HG03558 (cell line): ENCODE data around the gene TICRR.

ENCODE experiments used
- ATAC-seq: cut with Tn5 transposase; IDR thresholded peaks from one replicate; pipeline ENCODE4 v1.9.1; 2021; ENCODE audit warnings: moderate number of reproducible peaks; ENCODE audit not compliant: unreplicated experiment; ENCODE audit errors: extremely low read depth

TICRR gene

DNA sequence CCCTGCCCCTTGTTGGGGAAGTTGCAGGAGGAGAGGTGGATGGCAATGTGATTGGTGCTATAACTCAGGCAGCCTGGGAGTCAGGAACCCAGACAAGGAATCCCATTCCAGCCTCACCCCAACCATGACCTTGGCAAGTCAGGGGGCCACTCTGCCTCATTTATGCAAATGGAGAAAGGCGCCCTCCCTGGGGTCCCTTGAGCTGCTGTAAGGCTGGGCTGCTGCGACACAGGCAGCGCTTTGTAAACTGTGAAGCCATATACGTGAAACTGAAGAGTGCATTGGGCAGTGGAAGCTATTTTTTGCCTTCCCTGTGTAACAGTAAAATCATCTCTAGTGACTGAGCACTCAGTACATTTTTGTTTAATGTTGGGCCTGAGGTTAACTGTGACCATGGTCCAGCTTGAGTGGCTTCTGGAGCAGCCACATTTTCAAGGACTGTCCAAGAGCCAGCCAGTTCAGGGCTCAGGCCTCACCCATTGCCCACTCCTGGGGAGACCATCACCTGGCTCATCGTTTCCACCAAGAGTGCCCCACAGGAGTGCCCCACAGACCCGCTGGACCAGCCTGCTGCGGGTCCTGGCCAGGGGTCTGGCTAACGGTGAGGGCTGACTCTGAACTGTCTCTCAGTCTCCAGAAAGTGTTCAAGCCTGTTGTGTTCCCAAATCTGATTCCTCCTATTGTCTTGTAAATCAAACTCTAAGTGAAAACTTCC, 52.1 kb downstream of the TICRR start:
- no peak for ATAC-seq

DNA sequence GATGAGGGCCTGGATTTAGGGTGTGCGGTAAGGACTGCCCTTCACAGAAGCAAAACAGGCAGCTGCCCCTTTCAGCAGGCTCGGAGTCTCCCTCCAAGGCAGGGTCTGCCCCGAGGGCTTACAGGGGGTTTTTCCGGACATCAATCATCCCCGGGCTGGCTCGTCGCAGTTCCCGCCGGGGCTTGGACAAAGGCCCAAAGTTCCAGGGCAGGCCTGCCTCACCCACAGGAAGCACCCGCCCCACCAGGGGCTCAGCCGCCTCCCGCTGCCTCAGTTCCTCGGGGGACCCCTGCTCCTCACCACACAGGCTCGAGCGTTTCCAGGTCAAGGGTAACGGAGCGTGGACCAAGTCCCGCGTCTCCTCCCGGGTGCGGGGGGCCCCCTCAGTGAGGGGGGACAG, 53.0 kb downstream of the TICRR start:
- ATAC-seq, result no peak

DNA sequence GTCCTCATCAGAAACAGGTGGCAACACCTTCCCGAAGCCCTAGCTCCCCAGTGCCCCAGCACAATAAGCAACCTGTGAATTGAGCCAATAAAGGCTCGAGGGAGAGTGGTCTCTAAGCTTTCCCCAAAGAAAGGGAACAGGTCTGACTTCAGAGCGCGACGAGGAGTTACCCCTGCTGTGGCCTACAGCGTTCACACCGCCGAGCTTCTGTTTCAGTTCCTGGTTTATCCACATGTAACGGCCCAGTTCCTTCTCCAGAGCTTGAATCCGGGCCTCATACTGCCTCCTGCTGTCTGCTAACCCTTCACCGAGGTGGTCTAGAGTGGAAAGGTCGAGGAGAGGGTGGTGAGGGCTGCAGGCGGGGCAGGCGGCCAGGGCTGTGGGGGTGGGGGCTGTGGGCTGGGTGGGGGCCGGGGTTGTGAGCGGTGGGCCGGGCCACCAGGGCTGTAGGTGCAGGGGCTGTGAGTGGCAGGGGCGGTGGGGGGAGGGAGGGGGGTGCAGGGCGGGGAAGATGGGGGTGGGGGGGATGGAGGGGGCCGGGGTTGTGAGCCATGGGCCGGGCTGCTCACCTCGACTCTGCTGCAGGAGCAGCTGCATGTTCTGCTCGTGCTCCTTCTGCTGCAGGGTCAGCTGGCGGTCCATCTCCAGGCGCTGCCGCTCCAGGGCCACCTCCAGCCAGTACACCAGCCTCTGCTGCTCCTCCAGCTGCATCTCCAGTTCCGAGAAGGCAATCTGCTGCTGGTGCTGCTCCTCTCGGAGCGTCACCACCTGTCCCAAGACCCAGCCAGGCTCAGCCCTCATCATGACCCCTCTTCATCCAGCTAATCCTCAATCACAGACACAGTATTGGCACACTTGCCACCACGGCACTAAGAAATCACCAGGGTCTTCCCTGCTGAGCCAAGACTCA, 53.8 kb downstream of the TICRR start:
- no peak for ATAC-seq

DNA sequence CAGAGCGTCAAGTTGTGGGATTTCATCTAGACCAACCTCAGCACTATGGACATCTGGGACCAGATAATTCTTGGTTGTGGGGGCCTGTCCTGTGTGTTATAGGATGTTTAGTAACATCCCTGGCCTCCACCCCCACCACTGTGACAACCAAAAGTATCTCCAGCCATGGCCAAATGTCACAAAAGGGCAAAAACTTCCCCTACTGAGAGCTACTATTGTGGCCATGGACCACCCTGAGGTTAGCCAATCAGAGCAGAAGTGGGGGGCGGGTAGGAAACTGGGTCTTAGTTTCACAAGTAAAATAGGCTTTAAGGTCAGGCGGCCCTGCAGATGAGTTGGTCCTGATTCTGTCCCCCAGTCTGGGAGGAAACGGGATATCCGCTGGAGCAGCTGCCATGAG, 54.6 kb downstream of the TICRR start:
- no peak for ATAC-seq

DNA sequence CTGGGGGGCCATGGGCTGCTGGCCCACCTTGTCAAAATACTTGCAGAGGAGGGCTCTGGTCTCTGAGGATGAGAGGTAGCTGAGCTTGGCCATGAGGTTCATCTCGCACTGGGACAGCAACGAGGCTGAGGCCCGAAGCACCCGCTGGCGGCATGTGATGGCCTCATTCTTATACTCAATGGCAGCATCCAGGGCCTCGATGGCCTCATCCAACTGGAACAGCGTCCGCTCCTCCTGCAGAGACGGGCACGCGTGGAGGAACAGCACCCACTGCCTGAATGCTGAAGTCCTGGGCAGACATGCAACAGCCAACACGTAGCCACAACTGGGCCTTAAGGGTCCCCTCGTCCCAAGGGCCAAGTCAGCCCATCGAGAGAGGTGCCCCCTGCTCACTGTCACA, 55.0 kb downstream of the TICRR start:
- no peak for ATAC-seq

DNA sequence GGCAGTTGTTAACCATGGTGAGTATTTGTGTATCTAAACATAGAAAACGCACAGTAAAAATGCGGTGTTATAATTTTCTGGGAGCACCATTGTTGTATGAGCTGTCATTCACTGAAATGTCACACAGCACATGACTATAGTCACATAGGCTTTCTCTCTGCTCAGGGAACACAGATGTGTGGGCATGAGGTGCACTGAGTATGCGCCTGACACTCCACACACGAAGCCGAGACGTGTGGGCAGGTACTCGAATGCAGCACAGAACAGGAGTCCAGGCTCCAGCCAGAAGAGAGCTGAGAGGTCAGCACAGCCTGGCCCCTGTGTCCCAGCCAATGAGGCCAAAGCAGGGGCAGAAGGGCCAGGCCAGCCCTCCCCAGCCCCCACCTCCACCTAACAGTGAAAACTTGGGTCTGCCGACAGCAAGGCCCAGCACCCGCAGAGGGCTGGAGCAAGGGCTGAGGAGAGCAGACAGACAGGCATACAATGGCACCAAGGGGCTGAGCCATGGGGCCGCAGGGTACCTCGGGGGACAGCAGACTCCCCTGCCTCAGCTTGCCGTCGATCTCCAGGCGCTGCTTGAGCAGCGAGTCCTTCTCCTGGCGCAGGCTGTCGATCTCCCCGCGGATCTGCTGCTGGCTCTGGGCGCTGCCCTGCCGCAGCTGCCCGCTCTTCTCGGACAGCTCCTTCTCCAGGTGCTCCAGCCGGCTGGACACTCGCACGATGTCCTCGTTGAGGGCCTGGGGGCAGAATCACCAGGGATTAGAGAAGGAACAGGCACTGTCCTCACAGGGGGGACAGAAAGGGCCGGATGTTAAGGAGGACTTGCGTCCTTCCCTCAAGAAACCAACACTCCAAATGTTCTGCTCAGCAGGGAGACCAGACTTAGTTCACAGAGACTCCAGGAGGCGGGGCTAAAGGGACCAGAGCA, 56.0 kb downstream of the TICRR start:
- ATAC-seq, result no peak

DNA sequence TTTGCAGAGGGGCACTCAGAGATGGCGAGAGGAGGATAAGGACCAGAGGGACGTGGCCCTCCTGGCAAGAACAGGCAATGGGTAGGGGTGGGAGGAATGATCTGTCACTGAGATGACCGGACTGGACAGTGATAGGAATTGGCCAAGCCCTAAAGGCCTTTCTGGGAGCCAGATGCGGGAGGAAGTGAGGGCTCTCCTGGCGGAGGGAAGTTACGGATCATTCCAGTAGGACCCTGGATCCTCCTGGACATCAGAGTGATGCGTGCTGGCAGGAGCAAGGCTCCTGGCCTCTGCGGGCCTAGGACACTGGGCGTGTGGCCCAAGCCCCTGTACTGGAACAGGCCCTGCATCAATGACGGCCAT, 56.6 kb downstream of the TICRR start:
- ATAC-seq, result no peak

DNA sequence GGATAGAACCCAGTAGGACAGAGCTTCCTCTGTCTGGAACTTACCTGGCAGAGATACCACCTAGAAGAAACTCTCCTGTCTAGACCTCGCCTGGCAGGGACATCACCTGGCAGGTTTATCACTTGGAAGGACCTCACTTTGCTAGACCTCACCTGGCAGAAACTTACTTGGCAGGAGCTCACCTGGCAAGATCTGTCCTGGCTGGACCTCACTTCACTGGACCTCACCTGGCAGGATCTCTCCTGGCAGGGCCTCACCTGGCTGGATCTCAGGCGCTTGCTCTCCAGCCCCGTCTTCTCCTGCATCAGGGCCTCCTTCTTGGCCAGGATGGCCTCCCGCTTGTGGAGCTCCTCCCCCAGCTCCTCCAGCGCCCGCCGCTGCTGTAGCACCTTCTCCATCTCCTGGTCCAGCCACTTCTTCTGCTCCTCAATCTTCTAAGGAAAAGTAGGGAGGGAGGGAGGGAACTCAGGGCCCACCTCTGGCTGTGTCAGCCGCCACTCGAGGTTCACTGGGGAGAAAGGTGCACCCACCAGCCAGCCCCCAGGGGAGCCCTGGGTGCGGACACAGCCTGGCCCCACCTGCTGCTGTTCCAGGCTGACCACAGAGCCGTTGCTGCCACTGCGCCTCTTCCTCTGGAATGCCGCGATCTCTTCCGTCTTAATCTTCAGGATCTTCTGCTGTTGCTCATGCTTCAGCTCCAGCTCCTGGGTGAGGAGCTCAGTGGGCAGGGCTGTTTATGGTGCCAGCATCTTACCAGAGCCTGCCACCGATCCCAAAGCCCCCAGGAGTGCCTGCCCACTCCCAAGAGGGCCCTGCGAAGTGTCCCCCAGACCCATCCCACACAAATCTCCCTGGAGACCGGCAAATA, 57.5 kb downstream of the TICRR start:
- no peak for ATAC-seq

DNA sequence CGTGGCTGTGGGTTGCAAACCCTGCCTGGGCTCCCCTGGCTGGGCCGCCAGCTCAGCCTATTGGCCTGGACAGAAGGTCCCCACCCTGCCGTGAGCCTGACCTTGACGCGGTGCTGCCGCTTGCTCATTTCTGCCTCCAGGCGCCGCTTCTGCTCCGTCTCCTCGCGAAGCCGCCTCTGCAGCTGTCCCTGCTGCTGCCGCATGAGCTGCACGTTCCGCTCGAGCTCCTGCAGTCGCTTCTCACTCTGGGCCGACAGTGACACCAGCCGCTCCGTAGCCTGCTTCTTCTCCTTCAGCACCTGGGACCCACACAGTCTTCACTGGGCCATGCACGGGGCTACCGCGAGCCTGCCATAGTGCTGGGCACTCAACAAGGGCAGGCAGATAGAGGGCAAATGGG, 58.3 kb downstream of the TICRR start:
- ATAC-seq, result no peak

DNA sequence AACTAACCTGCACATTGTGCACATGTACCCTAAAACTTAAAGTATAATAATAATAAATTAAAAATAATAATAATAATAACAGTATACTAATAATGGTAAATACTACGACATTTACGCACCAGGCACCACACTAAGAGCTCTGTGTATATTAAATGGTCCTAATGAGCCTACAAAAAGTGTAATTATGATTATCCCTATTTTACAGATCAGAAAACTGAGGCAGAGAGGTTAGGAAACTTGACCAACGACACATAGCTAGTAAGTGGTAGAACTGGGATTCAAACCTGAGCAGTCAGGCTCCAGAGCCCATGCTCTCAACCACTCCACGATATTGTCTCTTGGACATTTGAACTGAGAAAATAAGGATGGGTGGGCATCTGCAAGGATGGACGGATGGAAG, 65.0 kb downstream of the TICRR start:
- no peak for ATAC-seq

DNA sequence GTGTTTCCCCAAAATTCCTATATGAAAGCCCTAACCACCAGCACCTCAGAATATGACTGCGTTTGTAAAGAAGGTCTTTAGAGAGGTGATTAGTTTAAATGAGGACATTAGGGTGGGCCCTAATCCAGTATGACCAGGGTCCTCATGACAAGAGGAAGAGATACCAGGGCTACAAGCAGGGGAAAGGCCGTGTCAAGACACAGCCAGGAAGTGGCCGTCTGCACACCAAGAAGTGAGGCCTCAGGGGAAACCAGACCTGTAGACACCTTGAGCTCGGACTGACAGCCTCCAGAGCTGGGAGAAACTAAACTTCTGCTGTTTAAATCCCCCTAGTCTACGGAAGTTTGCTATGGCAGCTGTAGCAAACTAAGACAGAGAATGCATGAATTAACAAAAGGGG, 65.8 kb downstream of the TICRR start:
- no peak for ATAC-seq

DNA sequence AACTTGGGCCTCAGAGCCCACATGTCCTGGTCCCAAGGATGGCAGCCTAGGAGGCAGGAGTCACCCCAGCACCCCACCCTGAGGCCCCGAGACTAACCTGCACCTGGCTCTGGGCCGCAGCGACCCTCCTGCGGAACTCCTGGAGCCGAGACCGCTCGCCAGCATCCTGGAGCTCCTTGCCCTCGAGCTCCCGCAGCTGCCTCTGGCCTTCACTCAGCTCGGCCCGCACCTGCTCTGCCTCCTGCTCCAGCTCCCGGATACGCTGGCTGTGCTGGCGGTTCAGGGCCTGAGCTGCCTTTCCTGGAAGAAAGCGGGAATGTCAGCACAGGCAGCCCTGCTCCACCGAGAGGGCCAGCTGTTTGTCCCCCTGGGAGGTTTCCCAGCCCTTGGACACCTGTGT, 66.8 kb downstream of the TICRR start:
- ATAC-seq, result no peak

DNA sequence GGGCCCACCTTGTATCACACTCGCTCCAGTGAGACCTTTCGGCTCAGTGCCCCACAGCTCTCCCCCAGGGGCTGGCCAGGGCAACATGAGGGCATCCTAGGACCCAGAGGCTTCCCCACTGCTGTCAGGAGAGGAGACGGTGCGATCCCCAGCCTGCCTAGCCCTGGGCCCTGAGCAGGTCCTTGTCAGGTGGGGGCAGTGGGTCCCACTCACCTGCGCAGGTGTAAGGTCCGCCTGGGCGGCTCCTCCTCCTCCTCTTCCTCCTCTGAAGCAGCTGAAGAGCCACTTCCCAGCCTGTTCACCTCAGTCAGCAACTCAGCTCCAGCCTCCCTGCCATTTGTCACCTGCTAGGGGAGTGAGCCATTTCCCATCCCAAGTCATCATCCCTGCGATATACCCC, 70.4 kb downstream of the TICRR start:
- ATAC-seq, result no peak

DNA sequence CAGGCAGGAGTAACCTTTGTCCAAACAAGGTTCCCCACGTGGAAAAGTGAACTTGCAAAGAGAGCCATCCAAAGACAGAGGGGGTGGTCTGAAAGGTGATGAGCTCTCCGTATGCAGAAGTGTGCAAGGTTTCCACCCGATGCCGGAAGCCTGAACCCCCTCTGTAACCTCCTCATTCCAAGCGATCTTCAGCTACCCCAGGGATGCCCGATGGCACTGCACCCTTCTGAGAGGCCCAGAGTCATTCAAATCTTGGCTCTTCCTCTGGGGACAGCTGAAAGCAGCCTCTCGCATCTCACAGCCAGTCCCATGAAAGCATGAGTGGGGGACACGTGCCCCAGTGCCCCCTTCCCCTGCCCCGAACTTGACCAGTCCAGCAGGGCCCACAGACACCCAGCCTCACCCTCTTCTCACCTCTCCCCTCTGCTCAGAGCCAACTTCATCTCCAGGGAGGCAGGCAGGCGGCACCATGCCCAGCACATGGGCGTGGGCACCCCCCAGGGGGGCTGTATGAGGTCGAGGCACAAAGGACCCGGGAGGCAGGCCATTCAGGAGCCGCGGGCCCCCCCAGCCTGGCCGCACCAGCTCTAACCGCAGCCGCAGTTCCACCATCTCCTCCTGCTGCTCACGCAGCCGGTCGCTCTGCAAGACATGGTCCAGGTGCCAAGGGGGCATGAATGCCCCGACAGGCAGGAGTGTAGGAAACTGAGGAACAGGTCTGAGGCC, 71.3 kb downstream of the TICRR start:
- ATAC-seq, result no peak

DNA sequence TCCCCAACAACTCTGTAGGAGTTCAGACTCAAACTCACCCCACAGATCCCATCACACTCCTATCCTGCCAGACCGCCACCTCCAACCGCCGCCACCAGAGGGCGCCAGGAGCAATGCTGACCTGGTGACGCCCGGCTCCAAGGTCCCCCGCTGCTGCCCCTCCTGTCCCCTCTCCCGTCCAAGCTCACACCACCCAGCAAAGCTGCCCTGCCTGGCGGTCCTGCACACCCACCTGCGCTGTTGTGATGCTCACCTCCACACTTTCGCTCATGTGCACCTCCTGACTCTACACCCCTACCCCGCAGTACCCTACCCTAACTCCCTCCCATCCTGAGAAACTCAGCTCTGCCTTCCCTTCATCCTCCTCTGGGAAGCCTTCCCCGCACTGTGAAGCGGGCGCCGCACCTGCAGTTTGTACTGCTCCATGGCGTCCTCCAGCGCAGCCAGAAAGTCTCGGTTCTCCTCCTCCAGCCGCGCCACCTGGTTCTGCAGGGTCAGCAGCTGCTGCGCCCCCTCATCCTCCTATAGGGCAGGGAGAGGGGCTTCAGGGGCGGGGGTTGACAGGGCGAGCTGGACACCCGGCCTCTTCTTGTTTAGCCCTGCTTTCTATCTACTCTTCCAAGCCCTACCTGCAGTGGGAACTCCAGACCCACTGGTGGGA, 72.1 kb downstream of the TICRR start:
- no peak for ATAC-seq

DNA sequence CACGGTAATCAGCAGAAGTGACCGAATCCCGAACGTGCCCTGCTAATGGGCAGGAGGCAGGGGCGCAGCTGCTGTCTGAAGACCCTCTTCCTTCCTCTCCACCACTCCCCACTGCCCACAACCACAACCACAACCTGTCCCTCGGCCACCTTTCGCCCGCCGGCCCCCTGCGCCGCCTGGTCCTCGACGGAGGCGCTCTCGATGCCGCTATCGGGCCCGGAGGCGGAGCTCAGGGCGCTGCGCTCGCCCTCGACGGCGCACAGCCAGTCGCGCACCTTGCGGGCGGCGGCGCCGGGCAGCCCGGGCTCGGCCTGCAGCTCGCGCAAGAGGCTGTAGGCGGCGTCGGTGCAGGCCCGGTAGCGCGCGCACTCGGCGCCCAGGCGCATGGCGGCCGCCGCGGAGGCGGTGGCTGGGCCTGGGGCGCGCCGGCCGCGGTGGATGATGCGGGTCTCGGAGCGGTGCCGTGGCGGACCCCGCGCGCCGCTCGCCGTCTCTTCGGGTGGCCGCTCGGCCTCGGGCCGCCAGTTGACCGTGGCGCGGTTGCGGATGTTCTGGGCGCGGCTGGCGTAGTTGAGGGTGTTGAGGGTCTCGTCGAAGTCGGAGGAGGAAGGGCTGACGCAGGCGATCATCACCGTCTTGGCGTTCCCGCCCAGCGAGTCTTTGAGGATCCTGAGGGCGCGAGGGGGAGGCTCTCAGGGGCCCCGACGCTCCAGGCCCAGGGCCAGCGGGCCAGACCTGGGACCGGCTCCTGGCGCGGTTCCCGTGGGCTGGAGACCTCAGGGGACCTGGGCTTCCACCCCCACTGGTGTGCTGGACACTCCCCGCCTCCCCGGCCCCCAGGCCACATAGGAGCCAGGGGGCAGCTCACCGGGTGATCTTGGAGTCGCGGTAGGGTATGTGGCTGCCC, 73.1 kb downstream of the TICRR start:
- ATAC-seq, result no peak

DNA sequence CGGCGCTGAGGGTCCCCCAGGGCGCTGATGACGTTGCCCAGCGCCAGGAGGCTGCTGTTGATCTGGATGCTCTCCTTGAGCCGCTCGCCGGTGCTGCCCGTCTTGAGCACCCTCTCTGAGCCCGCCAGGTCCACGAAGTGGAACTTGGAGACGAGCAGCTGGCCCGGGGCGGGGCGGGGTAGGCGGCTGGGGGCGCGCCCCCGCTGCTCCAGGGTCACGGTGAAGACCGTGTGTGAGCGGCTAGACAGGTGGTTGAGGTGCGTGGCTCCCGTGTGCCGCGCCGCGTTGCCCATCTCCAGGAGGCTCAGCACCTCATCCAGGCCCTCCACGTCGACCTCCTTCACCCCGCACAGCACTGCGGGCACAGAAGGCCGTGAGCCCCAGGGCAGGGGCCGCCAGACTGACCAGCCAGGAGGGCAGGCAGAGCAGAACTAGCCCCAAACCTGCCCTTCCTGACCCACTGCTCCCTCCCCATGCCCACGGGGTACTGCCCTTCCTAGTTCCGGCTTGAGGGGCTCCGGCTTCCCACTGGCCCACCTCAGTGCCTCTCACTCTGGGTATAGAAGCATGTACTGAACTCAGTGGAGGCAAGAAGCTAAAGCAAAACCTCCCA, 73.8 kb downstream of the TICRR start:
- no peak for ATAC-seq
